HepG2 (cell line): ENCODE results near the gene CCDC50. TPM values are rescaled to one million over a fixed set of nuclear protein-coding genes. Genes with fewer than 3 reads are reported as not detected.

Experiments used
- CHCHD3 ChIP-seq: sonication (generic); formaldehyde crosslinking; IDR thresholded peaks from 2 replicates; pipeline ENCODE4 v1.8.0; 2022; ENCODE audit warnings: mild to moderate bottlenecking, missing genetic modification reagents, moderate library complexity
- HOXA7 ChIP-seq: sonication (generic); formaldehyde crosslinking; IDR thresholded peaks from 2 replicates; pipeline ENCODE4 v1.8.1; 2022; ENCODE audit warnings: mild to moderate bottlenecking, missing genetic modification reagents, moderate library complexity
- ISL2 ChIP-seq: sonication (generic); formaldehyde crosslinking; IDR thresholded peaks from 2 replicates; pipeline ENCODE4 v1.5.0; 2020; ENCODE audit warnings: missing genetic modification reagents
- NFE2L1 ChIP-seq: sonication (generic); formaldehyde crosslinking; IDR thresholded peaks from 2 replicates; pipeline ENCODE4 v1.4.0; 2020; ENCODE audit warnings: missing genetic modification reagents, mild to moderate bottlenecking, borderline replicate concordance
- ZNF256 ChIP-seq: sonication (generic); formaldehyde crosslinking; conservative IDR thresholded peaks from 2 replicates; pipeline ENCODE4 v1.4.0; 2020; ENCODE audit warnings: missing genetic modification reagents
- ZNF629 ChIP-seq: sonication (generic); formaldehyde crosslinking; conservative IDR thresholded peaks from 2 replicates; pipeline ENCODE4 v1.5.0; 2020; ENCODE audit warnings: missing genetic modification reagents
- polyA plus RNA-seq, 8 experiments: library from polyadenylated mRNA; depleted of rRNA in 3 of 8; stranded (reverse) in 7 of 8; unstranded in 1 of 8; fragments of >200 nt; fragmentation: Illumina TruSeq in 4 of 8; extraction: Trizol in 4 of 8; gene quantifications; 2 replicates each; pipeline versions ENCODE4 v1.2.1 to v1.2.3, GENCODE V29; 2011 to 2016; ENCODE audit warnings: low read depth in 4 of 8, missing spikeins in 1 of 8, mixed read lengths in 1 of 8; ENCODE audit not compliant: insufficient read depth in 1 of 8
- total RNA-seq, 5 experiments: library from RNA; depleted of rRNA; stranded (reverse); fragments of >200 nt; fragmentation: Illumina TruSeq; extraction: Trizol; gene quantifications; 2 replicates each; pipeline ENCODE4 v1.2.3, GENCODE V29; 2016; ENCODE audit warnings: low read depth in 1 of 5
- TF ChIP-seq, protein P1 (sequence below): sonication (generic); formaldehyde crosslinking; IDR thresholded peaks from one replicate; pipeline ENCODE4 v1.5.1; 2020; ENCODE audit warnings: mild to moderate bottlenecking, missing genetic modification reagents; ENCODE audit errors: not compliant biosample characterization
- TF ChIP-seq, protein P2 (sequence below): sonication (generic); formaldehyde crosslinking; IDR thresholded peaks from 2 replicates; pipeline ENCODE4 v1.4.0; 2020; ENCODE audit warnings: missing genetic modification reagents

The CCDC50 gene
- total and polyA plus RNA-seq, 2 of the 13 experiments (the other 11 are each of a cell fraction or from before 2014, with no cell fraction given), result 47.6 to 66.4 TPM

DNA sequence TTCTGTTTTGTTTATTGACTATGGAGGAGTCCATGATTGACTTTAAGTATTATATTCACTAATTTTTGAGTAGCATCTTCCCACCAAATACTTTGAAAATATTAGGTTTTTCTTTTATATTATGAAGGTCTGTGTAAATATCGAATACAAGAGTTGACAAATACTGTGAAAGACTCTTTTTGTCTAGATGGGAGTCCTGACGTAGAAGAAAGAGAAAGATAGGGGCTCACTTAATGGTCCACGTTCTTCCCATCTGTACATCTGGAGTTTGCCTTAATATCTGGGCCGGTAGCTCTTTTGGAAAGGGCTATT lies 8.9 kb downstream of the CCDC50 start (continued):
- TF ChIP-seq ZNF256 (no peak), CHCHD3 (no peak), ZNF629 (CRISPR knock-in tag) (no peak), HOXA7 (CRISPR knock-in tag) (no peak), ISL2 (CRISPR knock-in tag) (no peak), NFE2L1 (CRISPR knock-in tag) (no peak)
- TF ChIP-seq, protein P1, sequence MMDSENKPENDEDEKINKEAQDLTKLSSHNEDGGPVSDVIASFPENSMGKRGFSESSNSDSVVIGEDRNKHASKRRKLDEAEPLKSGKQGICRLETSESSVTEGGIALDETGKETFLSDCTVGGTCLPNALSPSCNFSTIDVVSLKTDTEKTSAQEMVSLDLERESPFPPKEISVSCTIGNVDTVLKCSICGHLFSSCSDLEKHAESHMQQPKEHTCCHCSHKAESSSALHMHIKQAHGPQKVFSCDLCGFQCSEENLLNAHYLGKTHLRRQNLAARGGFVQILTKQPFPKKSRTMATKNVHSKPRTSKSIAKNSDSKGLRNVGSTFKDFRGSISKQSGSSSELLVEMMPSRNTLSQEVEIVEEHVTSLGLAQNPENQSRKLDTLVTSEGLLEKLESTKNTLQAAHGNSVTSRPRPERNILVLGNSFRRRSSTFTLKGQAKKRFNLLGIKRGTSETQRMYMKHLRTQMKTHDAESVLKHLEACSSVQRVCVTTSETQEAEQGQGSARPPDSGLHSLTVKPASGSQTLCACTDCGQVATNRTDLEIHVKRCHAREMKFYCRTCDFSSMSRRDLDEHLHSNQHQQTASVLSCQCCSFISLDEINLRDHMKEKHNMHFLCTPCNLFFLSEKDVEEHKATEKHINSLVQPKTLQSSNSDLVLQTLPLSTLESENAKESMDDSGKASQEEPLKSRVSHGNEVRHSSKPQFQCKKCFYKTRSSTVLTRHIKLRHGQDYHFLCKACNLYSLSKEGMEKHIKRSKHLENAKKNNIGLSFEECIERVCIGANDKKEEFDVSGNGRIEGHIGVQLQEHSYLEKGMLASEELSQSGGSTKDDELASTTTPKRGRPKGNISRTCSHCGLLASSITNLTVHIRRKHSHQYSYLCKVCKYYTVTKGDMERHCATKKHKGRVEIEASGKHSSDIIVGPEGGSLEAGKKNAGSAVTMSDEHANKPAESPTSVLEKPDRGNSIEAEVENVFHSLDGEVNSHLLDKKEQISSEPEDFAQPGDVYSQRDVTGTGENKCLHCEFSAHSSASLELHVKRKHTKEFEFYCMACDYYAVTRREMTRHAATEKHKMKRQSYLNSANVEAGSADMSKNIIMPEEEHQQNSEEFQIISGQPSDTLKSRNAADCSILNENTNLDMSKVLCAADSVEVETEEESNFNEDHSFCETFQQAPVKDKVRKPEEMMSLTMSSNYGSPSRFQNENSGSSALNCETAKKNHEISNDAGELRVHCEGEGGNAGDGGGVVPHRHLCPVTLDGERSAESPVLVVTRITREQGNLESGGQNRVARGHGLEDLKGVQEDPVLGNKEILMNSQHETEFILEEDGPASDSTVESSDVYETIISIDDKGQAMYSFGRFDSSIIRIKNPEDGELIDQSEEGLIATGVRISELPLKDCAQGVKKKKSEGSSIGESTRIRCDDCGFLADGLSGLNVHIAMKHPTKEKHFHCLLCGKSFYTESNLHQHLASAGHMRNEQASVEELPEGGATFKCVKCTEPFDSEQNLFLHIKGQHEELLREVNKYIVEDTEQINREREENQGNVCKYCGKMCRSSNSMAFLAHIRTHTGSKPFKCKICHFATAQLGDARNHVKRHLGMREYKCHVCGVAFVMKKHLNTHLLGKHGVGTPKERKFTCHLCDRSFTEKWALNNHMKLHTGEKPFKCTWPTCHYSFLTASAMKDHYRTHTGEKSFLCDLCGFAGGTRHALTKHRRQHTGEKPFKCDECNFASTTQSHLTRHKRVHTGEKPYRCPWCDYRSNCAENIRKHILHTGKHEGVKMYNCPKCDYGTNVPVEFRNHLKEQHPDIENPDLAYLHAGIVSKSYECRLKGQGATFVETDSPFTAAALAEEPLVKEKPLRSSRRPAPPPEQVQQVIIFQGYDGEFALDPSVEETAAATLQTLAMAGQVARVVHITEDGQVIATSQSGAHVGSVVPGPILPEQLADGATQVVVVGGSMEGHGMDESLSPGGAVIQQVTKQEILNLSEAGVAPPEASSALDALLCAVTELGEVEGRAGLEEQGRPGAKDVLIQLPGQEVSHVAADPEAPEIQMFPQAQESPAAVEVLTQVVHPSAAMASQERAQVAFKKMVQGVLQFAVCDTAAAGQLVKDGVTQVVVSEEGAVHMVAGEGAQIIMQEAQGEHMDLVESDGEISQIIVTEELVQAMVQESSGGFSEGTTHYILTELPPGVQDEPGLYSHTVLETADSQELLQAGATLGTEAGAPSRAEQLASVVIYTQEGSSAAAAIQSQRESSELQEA, result no peak
- TF ChIP-seq, protein P2, sequence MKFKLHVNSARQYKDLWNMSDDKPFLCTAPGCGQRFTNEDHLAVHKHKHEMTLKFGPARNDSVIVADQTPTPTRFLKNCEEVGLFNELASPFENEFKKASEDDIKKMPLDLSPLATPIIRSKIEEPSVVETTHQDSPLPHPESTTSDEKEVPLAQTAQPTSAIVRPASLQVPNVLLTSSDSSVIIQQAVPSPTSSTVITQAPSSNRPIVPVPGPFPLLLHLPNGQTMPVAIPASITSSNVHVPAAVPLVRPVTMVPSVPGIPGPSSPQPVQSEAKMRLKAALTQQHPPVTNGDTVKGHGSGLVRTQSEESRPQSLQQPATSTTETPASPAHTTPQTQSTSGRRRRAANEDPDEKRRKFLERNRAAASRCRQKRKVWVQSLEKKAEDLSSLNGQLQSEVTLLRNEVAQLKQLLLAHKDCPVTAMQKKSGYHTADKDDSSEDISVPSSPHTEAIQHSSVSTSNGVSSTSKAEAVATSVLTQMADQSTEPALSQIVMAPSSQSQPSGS (CRISPR knock-in tag), result no peak
